Motor neuron (in vitro differentiated cells): ENCODE data around the gene TMEM45B. TPM values are rescaled to one million over a fixed set of nuclear protein-coding genes. Genes with fewer than 3 reads are reported as not detected.
"Not testable (repeated sequence)": the region's sequence is repeated elsewhere in the genome, so short reads cannot be mapped to it uniquely, and the experiment has no call there.

Experiments used
- ATAC-seq, 8 experiments: fragments of 200-7000 bp; cut with Tn5 transposase; replicated peaks in 6 of 8; 2 replicates each; pipeline ENCODE4 v1.8.0; 2021; ENCODE audit warnings: mild to moderate bottlenecking in 8 of 8, moderate library complexity in 8 of 8
- H3K27ac ChIP-seq, 2 donors: fragments of 250-450 bp; sonication (Bioruptor Pico); 2 replicates each; pipeline ENCODE4 v1.9.0; 2021; ENCODE audit warnings: antibody characterized with exemption in 2 of 2, mild to moderate bottlenecking in 2 of 2, moderate library complexity in 1 of 2
- H3K4me1 ChIP-seq, 2 donors: fragments of 250-450 bp; sonication (Bioruptor Pico); replicated peaks in 1 of 2; 2 replicates each; pipeline ENCODE4 v1.6.1; 2021; ENCODE audit warnings: antibody characterized with exemption in 2 of 2, mild to moderate bottlenecking in 2 of 2, moderate library complexity in 1 of 2
- H3K4me3 ChIP-seq, 5 donors: fragments of 250-450 bp; sonication (Bioruptor Pico); 2 replicates each; pipeline ENCODE4 v1.9.0; 2021; ENCODE audit warnings: antibody characterized with exemption in 5 of 5, mild to moderate bottlenecking in 5 of 5, moderate library complexity in 4 of 5
- WGBS, 10 experiments: fragments of 450-650 bp; shearing (Covaris generic); methylation state at CpG; one replicate each; pipeline ENCODE4 v1.0.0; 2022; 5-methylcytosine and 5-hydroxymethylcytosine counted together
- in situ Hi-C, 9 experiments: fragments of 400-800 bp; cut with MboI; loops; one replicate each; pipeline ENCODE4 v1.15.0; 2021; ENCODE audit warnings: low sequenced_read_pairs in 9 of 9, low pct_unique_long_range_greater_than_20kb in 2 of 9; ENCODE audit not compliant: unreplicated experiment in 9 of 9
- total RNA-seq, 8 experiments: library from RNA; unstranded; fragments of 300-600 nt; gene quantifications; 2 replicates each; pipeline versions ENCODE4 v1.2.3 to v1.2.4, GENCODE V29; 2022

The TMEM45B gene
- total RNA-seq, 8 experiments from 2014 or later = 0.11 to 0.58 (median 0.21) TPM

DNA sequence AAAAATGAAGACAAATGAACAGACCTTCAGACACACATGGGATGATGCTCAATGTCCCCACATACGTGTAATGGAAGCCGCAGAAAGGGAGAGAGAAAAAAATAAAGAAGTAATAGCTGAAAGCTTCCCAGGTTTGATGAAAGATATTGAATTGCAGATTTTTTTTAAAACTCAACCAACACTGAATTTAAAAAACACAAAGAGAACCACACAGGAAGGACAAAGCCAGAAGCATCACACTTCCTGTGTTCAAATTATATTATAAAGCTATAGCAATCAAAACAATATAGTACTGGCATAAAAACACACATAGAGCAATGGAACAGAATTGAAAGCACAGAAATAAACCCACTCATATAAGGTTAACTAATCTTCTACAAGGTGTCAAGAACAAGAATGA, 26.5 kb downstream of the TMEM45B start:
- ATAC-seq = no peak
- H3K27ac ChIP-seq = no peak overlapping the region
- no peaks in the 10 kb centered on the region for H3K4me1 ChIP-seq
- in situ Hi-C loops = no loop called here
- 83 to 100% (median 94%) methylated on average over 2 of the region's 2 CpGs for WGBS, 10 experiments
- no peak overlapping the region for H3K4me3 ChIP-seq

DNA sequence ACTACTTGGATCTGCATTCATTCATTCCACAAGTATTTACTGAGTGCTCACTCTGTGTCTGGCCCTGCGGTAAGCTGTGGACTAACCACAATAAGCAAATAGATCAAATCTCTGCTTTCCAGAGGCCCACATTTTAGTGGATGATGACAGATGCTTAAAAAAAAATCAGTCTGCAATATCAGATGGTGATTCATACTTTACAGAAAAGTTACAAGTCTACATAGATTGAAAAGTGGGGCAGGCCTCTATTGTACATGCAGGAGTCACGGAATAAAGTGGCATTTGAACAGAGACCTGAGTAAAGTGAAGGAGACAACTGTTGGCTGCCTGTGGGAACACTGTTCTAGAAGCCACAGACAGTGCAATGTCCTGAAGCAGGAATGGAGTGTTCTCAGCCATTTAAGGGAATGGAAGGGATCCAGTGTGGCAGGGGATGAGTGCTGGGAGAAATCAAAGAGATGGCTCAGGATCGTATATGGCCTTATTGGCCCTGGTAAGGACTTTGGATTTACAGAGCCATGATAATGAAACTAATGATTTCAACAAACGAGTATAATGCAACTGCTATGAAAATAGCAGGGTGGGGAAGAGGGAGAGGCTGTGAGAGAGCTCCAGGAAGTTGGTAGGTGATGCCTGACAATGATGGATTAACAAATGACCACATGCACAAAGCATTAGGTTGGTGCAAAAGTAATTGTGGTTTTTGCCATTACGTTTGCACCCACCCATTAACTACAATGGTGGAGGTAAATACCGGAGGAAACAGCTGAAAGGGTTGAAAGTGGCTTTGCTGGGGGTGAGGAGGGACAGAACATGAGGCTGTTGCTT, 31.1 kb downstream of the TMEM45B start:
- in situ Hi-C loops = no loop called here
- Histone ChIP-seq H3K4me1 (no peaks in the 10 kb centered on the region), H3K27ac (no peak overlapping the region), H3K4me3 (no peak overlapping the region)
- ATAC-seq = peak in 4 of 8 experiments; percentile 65 to 93 (median 77)
- WGBS, 10 experiments = 0 to 92% (median 78%) methylated on average over 1 to 6 of the region's 6 CpGs

DNA sequence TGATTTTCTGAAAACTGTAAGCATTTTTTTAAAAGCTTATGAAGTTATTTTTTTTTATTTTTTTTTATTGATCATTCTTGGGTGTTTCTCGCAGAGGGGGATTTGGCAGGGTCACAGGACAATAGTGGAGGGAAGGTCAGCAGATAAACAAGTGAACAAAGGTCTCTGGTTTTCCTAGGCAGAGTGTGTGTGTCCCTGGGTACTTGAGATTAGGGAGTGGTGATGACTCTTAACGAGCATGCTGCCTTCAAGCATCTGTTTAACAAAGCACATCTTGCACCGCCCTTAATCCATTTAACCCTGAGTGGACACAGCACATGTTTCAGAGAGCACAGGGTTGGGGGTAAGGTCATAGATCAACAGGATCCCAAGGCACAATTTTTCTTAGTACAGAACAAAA, 31.7 kb downstream of the TMEM45B start:
- H3K27ac ChIP-seq, H3K4me3 ChIP-seq, H3K4me1 ChIP-seq, in situ Hi-C loops: not testable (repeated sequence)
- WGBS, 10 experiments = no CpG with 5 or more reads among the region's 3 CpGs
- peak in 1 of 8 experiments; percentile 17 for ATAC-seq

DNA sequence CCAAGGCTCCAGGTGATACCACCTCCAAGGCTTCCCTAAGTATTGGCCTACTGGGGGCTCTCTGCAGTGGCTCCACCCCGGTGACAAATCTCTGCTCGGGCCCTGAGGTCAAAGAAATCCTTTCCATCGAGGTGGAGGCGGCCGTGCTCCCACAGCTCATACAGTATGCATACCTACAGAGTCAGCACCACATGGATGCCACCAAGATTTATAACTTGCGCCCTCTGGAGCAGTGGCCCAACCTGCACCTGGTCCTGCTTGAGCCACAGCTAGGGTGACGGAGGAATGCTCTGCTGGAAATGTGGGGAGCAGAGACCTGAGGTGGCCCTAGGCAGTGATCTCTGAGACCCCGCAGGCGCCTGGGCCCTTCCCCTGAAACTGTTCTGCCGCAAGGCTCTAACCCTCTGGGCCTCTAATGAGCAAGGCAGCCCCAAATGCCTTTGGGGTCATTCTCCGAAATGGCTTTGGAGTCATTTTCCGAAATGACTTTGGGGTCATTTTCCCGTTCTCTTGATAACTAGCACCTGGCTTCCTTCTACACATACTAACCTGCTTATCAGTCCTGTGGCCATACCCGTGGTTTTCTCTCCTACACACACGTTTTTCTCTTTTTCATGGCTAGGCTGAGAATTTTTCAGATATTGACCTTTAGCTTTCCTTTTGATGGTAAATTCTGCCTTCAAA, 33.9 kb downstream of the TMEM45B start:
- Histone ChIP-seq H3K4me3 (no peak overlapping the region), H3K27ac (no peak overlapping the region), H3K4me1 (no peaks in the 10 kb centered on the region)
- WGBS, 10 experiments = 66 to 100% (median 80%) methylated on average over 2 to 5 of the region's 15 CpGs; no CpG with 5 or more reads in 1 of the 10 experiments
- no peak for ATAC-seq
- in situ Hi-C loops = no loop called here

DNA sequence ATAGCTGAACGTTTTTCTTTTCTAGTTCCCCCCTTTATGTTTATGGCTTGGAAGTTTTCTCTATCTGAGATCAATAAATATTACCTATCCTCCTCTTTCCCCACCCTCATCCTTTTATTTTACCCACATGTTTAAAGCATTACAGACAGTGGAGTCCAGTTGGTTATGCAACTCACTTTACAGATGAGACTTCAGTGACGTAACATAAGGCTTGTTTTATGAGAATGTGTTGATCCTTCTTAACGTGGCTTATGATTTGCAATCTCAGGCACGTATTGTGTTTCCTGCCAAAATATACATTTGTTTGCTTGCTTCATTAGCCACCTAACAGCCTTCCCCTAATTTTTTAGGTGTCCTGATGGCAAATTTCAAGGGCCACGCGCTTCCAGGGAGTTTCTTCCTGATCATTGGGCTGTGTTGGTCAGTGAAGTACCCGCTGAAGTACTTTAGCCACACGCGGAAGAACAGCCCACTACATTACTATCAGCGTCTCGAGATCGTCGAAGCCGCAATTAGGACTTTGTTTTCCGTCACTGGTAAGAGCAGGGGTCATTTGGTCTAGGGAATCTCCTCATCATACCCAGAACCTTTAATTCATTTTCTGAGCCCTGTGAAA, 36.6 kb downstream of the TMEM45B start:
- H3K4me1 ChIP-seq = no peaks in the 10 kb centered on the region
- no peak for ATAC-seq
- in situ Hi-C loops = no loop called here
- no peak overlapping the region for H3K27ac ChIP-seq
- 40 to 100% (median 69%) methylated on average over 1 to 13 of the region's 15 CpGs; no CpG with 5 or more reads in 1 of the 10 experiments for WGBS, 10 experiments
- H3K4me3 ChIP-seq = no peak overlapping the region

DNA sequence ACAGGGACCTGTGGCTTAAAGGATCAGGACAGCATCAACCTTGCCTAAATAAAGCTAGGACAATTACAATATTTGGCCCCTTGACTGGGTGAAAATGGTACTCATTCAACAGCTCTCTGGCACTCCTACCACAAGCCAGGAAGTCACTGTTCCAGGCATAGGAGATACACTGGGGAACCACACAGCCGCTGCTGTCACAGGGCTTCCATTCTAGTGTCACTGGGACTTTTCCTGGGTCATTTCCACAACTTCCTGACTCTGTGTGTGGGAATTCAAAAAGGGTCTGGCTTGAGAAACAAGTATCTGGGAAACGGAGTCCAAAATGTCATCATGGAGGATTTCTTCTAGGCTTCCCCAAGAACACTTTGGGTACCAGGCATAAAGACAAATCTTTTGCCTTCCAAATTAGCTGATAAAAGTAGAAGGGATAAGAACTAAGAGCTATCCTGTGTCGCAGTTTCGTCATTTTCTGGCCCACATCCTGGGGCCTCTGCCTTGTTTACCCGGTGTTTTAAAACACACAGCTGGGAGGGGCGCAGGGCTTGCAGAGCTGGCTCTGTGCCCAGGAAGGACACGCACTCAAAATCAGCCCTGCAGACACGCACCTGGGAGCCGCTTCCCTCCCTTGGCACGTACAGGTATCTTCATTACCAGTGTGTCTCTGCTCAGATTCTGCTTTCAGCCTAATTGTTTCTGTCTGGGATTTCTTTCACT, 38.0 kb downstream of the TMEM45B start:
- ATAC-seq = peak in 4 of 8 experiments; percentile 50 to 64 (median 58)
- no peaks in the 10 kb centered on the region for H3K4me1 ChIP-seq
- 18 to 80% (median 57%) methylated on average over 1 to 5 of the region's 10 CpGs; no CpG with 5 or more reads in 2 of the 10 experiments for WGBS, 10 experiments
- H3K27ac ChIP-seq = no peak overlapping the region
- H3K4me3 ChIP-seq = no peak overlapping the region
- in situ Hi-C loops = no loop called here

DNA sequence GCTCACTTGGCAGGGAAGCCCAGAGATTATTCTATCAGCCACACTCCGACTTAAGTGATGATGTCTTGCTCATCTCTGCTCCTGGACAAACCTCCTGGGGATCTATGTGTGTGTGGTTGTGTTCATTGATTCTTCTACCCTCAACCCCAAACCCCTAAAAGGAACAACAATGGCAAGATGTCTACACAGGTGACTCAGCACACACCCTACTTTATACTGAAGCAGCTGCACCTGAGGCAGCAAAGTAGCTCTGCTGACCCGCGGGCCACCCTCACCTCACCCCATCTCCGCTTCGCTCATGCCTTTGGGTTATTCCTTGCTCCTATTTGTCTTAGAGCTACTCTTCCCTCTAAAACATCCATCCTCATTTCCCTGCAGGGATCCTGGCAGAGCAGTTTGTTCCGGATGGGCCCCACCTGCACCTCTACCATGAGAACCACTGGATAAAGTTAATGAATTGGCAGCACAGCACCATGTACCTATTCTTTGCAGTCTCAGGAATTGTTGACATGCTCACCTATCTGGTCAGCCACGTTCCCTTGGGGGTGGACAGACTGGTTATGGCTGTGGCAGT, 38.7 kb downstream of the TMEM45B start:
- peak in 2 of 8 experiments; percentile 25 to 37 for ATAC-seq
- Histone ChIP-seq H3K27ac (no peak overlapping the region), H3K4me1 (no peaks in the 10 kb centered on the region), H3K4me3 (no peak overlapping the region)
- in situ Hi-C loops = no loop called here
- 40 to 100% (median 91%) methylated on average over 1 to 6 of the region's 7 CpGs; no CpG with 5 or more reads in 2 of the 10 experiments for WGBS, 10 experiments

DNA sequence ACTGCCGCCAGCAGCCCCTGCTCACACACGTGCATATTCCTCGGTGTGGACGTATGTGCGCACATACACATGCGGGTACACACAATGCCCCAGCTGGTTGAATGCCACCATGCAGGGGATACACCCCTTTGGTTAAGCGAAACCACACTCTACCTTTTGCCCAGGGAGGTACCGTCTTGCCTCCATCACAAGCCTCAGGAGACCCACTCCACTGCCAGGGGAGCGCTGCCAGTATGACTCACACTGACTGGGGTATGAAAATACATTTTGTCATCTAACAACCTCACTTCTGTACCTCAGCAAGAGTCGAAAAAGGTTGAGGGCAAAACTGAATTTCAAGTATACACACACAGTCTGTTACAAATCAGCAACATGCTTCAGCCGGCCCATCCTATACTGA, 39.4 kb downstream of the TMEM45B start:
- Histone ChIP-seq H3K4me3 (no peak overlapping the region), H3K4me1 (no peaks in the 10 kb centered on the region), H3K27ac (no peak overlapping the region)
- WGBS, 10 experiments = 60 to 100% (median 82%) methylated on average over 1 to 7 of the region's 11 CpGs; no CpG with 5 or more reads in 3 of the 10 experiments
- in situ Hi-C loops = no loop called here
- ATAC-seq = no peak

DNA sequence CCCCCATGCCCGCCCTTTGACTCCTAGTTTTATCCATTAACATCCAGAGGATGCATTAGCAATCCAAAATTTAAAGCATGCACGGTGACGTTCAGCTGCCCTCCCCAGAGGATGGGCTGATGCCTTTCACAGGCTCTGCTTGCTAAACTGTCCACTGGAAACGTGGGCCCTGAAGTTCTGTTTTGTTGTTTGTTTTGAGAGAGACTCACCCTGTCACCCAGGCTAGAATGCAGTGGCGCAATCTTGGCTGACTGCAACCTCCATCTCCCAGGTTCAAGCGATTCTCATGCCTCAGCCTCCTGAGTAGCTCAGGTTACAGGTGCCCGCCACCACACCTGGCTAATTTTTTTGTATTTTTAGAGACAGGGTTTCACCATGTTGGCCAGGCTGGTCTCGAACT, 40.4 kb downstream of the TMEM45B start:
- Histone ChIP-seq H3K4me1 (no peaks in the 10 kb centered on the region), H3K4me3 (no peak overlapping the region), H3K27ac (no peak overlapping the region)
- ATAC-seq = no peak
- 80 to 100% (median 95%) methylated on average over 1 to 7 of the region's 8 CpGs; no CpG with 5 or more reads in 2 of the 10 experiments for WGBS, 10 experiments
- in situ Hi-C loops = no loop called here

DNA sequence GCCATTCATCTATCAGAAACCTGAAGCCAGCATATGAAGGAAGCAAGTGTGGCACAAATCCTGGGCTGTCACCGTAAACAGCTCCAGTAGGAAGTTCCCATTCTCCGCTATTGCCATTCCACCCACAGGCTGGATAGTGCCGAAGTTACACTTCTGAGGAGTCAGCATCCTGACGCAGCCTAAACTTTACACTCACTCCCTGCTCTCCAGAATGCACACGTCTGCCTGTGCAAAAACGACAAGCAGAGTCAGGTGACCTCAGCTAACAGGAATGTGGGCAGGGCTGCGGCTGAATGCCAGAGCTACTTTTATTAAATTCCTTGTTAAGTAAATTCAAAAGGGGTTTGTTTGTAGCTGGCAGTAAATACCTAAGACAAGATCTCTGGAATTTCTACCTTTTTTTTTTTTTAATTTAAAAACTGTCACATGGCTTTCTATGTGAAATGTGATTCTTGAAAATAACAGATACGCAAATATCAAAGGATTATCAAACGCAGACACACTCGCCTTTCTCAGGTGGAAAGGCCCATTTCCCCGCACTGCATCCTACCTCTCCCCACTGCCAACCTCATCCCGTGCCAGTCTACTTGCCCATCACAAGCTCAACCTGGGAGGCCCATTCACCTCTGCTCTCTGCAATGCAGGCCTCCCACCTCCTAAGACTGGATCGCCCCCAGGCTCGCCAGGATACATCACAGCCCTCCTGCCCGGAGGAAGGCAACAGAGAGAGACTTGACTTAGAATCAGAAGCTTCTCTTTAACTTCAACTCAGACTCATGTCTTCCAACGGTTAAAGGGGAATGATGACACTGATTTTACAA, 46.3 kb downstream of the TMEM45B start:
- WGBS, 10 experiments = 0 to 88% (median 66%) methylated on average over 1 to 13 of the region's 16 CpGs; no CpG with 5 or more reads in 1 of the 10 experiments
- peak; percentile 86 to 100 (median 94) for ATAC-seq
- in situ Hi-C loops = no loop called here
- H3K4me3 ChIP-seq = no peak overlapping the region
- H3K4me1 ChIP-seq = peaks cover 0 to 3% of the 10 kb centered on the region in 2 donors
- H3K27ac ChIP-seq = no peak overlapping the region

DNA sequence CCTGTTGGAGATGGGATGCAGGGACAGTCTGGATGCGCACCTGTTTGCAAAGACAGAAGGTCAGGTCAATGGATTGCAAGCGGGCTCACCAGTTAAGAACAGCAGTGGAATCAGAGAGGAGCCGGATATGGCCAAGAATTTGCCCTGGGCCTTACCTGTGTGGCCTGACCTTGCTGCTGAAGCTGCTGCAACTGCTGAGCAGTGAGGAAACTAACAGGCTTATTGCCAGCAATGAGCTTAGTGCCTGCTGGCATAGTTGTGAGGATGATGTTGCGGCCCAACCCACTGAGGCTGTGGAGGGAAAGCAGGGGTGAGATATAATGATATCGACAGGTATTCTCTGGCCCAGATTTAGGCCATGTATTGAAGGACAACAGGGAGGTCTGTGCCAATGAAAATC, 49.2 kb downstream of the TMEM45B start:
- whole genome bisulfite sequencing, 10 experiments = 95 to 100% (median 100%) methylated on average over 1 to 4 of the region's 5 CpGs; no CpG with 5 or more reads in 5 of the 10 experiments
- Histone ChIP-seq H3K27ac (no peak overlapping the region), H3K4me3 (no peak overlapping the region), H3K4me1 (peaks cover 0 to 3% of the 10 kb centered on the region in 2 donors)
- in situ Hi-C loops = no loop called here
- no peak for ATAC-seq

DNA sequence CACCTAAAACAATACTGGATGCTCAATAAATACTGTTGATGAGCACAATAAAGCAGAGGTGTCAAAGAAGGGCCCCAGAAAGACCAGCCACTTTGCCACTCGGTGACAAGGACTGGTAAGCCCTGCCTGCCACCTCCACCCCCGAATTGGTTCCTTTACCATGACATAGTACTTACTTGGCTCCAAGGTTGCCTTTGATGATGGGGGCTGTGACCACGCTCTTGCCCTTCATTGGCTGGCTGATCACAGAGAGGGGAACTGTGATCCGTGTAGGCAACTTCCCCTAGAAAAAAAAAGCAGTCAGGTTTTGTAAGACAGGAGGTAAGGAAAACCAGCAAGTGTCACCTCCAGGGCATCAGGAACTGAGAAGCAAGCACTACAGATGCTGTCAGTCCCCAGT, 50.1 kb downstream of the TMEM45B start:
- no peak overlapping the region for H3K27ac ChIP-seq
- in situ Hi-C loops = no loop called here
- ATAC-seq = no peak
- no peak overlapping the region for H3K4me3 ChIP-seq
- 80 to 100% (median 93%) methylated on average over 1 to 4 of the region's 4 CpGs; no CpG with 5 or more reads in 1 of the 10 experiments for whole genome bisulfite sequencing, 10 experiments
- H3K4me1 ChIP-seq = peaks cover 0 to 3% of the 10 kb centered on the region in 2 donors
